ENCODE results near the gene TRIP11.

Gene TRIP11

GRCh38 chr14:92009604-92010003, 30.3 kb downstream of the TRIP11 start:
- DNase-seq: no peak

GRCh38 chr14:92005019-92005418, 34.8 kb downstream of the TRIP11 start:
- DNase-seq: no peak

- DNase-seq: no peak
Observed at GRCh38 chr14:92004062-92004461, 35.8 kb downstream of the TRIP11 start.

- peak; percentile 22 for DNase-seq
Observed at GRCh38 chr14:91998667-91999570, 40.9 kb downstream of the TRIP11 start.

- peak; percentile 66 for DNase-seq
Observed at GRCh38 chr14:91997492-91997891, 42.4 kb downstream of the TRIP11 start.

GRCh38 chr14:91996948-91997371, 42.9 kb downstream of the TRIP11 start:
- peak; percentile 48 for DNase-seq

- no peak for DNase-seq
Observed at GRCh38 chr14:91987192-91987591, 52.7 kb downstream of the TRIP11 start.

GRCh38 chr14:91985521-91986255, 54.2 kb downstream of the TRIP11 start:
- no peak for DNase-seq

GRCh38 chr14:91985008-91985407, 54.9 kb downstream of the TRIP11 start:
- no peak for DNase-seq

- DNase-seq: no peak
Observed at GRCh38 chr14:91983588-91983987, 56.3 kb downstream of the TRIP11 start.

GRCh38 chr14:91980157-91980556, 59.7 kb downstream of the TRIP11 start:
- DNase-seq: peak; percentile 39

GRCh38 chr14:91977884-91978283, 62.0 kb downstream of the TRIP11 start:
- no peak for DNase-seq

- no peak for DNase-seq
Observed at GRCh38 chr14:91975763-91976162, 64.1 kb downstream of the TRIP11 start.

- no peak for DNase-seq
Observed at GRCh38 chr14:91971188-91971778, 68.6 kb downstream of the TRIP11 start.

- DNase-seq: no peak
Observed at GRCh38 chr14:91968280-91968679, 71.6 kb downstream of the TRIP11 start.

- DNase-seq: no peak
Observed at GRCh38 chr14:91964724-91965123, 75.1 kb downstream of the TRIP11 start.

GRCh38 chr14:91964011-91964410, 75.8 kb downstream of the TRIP11 start:
- no peak for DNase-seq

- no peak for DNase-seq
Observed at GRCh38 chr14:91963465-91963864, 76.4 kb downstream of the TRIP11 start.

GRCh38 chr14:91961297-91962220, 78.3 kb downstream of the TRIP11 start:
- no peak for DNase-seq

- DNase-seq: no peak
Observed at GRCh38 chr14:91957876-91958313, 82.0 kb downstream of the TRIP11 start.

GRCh38 chr14:91956616-91957015, 83.2 kb downstream of the TRIP11 start:
- no peak for DNase-seq

GRCh38 chr14:91955168-91955567, 84.7 kb downstream of the TRIP11 start:
- no peak for DNase-seq

Data from OCI-M1 (cell line).